Type B pancreatic cell (in vitro differentiated cells): ENCODE data around the gene WNT9B. TPM values are rescaled to one million over a fixed set of nuclear protein-coding genes. Genes with fewer than 3 reads are reported as not detected.
A peak's percentile ranks its signal among the peaks of the same experiment; 100 is the strongest.

Source experiments
- DNase-seq: peaks from one replicate; pipeline ENCODE4 v3.0.0; 2021; ENCODE audit warnings: mixed read lengths; ENCODE audit not compliant: unreplicated experiment; ENCODE audit errors: extremely low spot score
- H3K27ac Mint-ChIP-seq: 2 replicates; pipeline ENCODE4 v1.8.0; 2021; ENCODE audit warnings: mild to moderate bottlenecking, mixed read lengths
- H3K27me3 Mint-ChIP-seq: 2 replicates; pipeline ENCODE4 v1.8.0; 2021; ENCODE audit warnings: mixed read lengths
- H3K36me3 Mint-ChIP-seq: 2 replicates; pipeline ENCODE4 v1.8.0; 2021; ENCODE audit warnings: mixed read lengths
- H3K4me1 Mint-ChIP-seq: one replicate; pipeline ENCODE4 v1.8.0; 2021; ENCODE audit warnings: mixed read lengths; ENCODE audit not compliant: unreplicated experiment
- H3K4me3 Mint-ChIP-seq: 2 replicates; pipeline ENCODE4 v1.8.0; 2021; ENCODE audit warnings: mild to moderate bottlenecking, mixed read lengths
- H3K9me3 Mint-ChIP-seq: 2 replicates; pipeline ENCODE4 v1.8.0; 2021; ENCODE audit warnings: mixed read lengths
- total RNA-seq: library from RNA; stranded (reverse); gene quantifications from 2 replicates; pipeline ENCODE4 v1.2.1, GENCODE V29; 2021; ENCODE audit warnings: low replicate concordance
- TF ChIP-seq, protein P1 (sequence below): fragments of 200-600 bp; sonication (generic); conservative IDR thresholded peaks from 2 replicates; pipeline ENCODE4 v1.5.0; 2021; ENCODE audit warnings: antibody characterized with exemption, mild to moderate bottlenecking

The WNT9B gene
- total RNA-seq, 1 donor from 2014 or later, result 0.89 TPM

DNA sequence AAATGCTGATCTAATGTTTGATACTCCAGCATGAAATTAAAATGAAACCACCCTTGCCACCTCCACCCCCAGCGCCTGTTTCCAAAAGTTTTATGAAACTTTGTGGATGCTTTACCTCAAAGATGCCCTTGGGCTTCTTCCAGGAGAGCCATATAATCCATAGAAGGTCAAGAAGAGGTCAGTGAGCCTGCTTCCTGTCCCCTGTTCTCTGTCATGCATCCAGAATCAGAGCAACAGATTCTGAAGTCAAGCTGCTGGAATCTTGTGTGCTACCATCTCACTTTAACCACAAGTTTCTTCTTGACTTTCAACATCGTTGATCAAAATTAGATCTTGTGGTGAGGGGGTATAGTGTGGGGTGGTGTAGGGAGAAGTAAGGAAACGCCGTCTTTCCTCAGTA lies 80.2 kb downstream of the WNT9B start:
- H3K36me3 Mint-ChIP-seq, result peaks cover 25% of the 10 kb centered on the region
- TF ChIP-seq, protein P1, sequence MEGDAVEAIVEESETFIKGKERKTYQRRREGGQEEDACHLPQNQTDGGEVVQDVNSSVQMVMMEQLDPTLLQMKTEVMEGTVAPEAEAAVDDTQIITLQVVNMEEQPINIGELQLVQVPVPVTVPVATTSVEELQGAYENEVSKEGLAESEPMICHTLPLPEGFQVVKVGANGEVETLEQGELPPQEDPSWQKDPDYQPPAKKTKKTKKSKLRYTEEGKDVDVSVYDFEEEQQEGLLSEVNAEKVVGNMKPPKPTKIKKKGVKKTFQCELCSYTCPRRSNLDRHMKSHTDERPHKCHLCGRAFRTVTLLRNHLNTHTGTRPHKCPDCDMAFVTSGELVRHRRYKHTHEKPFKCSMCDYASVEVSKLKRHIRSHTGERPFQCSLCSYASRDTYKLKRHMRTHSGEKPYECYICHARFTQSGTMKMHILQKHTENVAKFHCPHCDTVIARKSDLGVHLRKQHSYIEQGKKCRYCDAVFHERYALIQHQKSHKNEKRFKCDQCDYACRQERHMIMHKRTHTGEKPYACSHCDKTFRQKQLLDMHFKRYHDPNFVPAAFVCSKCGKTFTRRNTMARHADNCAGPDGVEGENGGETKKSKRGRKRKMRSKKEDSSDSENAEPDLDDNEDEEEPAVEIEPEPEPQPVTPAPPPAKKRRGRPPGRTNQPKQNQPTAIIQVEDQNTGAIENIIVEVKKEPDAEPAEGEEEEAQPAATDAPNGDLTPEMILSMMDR, result no peak
- H3K9me3 Mint-ChIP-seq, result no peaks in the 10 kb centered on the region
- no peak for DNase-seq
- H3K27ac Mint-ChIP-seq, result no peak overlapping the region
- H3K4me1 Mint-ChIP-seq, result peaks cover 31% of the 10 kb centered on the region
- no peaks in the 10 kb centered on the region for H3K27me3 Mint-ChIP-seq
- H3K4me3 Mint-ChIP-seq, result no peak overlapping the region

DNA sequence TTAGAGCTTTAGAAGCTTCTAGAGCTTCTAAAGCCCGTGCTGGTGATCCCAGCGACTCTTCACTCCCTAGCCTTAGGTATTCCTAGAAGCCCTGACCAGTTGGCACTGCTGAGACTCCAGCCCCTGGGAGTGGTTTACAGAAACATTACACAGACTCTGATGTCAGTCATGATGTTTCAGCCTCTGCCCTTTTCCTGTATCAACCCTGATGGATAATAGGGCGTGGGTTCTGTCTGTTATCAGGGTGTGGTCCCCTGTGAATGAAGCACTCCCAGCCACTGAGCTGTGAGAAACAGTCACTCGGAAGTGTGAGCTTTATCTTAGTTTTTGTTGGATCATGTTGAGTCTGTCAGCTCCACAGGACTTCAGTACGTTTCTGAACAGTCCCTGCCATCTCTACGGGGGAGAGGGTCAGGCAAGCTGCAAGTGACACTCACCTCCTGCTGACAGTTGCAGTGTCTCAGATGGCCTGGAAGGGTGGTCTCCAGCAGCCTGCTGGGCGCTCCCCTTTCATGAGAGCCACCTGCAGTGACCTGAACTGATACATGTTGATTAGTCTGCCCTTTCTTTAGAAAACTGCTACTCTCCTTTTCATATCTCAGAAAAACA lies 84.4 kb downstream of the WNT9B start:
- H3K27ac Mint-ChIP-seq, result peak overlapping the region; percentile 46
- peaks cover 33% of the 10 kb centered on the region for H3K36me3 Mint-ChIP-seq
- H3K9me3 Mint-ChIP-seq, result no peaks in the 10 kb centered on the region
- DNase-seq, result no peak
- no peak overlapping the region for H3K4me3 Mint-ChIP-seq
- H3K4me1 Mint-ChIP-seq, result peaks cover 2% of the 10 kb centered on the region
- no peaks in the 10 kb centered on the region for H3K27me3 Mint-ChIP-seq
- TF ChIP-seq, protein P1, result no peak

Other genes starting within 250 kb of the WNT9B start
- gene WNT3, start 32.9 kb upstream of the WNT9B start, total RNA-seq, result 14.1 and 47.7 TPM in 2 replicates
- gene GOSR2, start 71.6 kb downstream of the WNT9B start, total RNA-seq, result 60.2 and 63.4 TPM in 2 replicates
- gene RPRML, start 127.7 kb downstream of the WNT9B start, total RNA-seq, result 0.43 and 0.46 TPM in 2 replicates